ENCODE data around the gene SERPINB7.

SERPINB7 gene

DNA sequence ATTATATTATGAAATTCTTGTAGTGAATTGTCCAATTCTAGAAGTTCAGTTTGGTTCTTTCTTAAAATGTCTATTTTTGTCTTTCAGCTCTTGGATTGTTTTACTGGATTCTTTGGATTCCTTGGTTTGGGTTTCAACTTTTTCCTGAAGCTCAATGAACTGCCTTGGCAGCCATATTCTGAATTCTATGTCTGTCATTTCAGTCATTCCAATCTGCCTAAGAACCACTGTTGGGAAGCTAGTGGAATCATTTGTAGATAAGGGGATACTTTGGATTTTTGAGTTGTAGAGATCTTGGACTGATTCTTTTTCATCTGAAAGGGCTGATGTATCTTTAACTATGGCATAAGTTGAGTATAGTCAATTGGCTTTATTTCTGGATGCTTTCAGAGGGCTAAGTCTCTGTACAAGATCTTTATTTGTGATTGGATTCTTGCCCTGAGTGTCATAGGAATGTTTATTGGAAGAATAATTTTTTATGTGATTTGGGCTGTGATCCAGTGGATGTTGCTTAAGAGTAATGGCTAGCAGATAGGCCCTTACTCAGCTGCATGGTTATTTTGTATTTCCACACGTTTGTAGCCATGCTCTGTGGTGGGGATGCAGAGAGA lies 42.3 kb downstream of the SERPINB7 start:
- no peak for TF ChIP-seq GATA3 (IDR thresholded peaks at IDR 0.05; ENCODE audit: low read depth, low read length)
- TF ChIP-seq GATA2 (IDR thresholded peaks at IDR 0.05; ENCODE audit: low read depth, low read length): no peak

DNA sequence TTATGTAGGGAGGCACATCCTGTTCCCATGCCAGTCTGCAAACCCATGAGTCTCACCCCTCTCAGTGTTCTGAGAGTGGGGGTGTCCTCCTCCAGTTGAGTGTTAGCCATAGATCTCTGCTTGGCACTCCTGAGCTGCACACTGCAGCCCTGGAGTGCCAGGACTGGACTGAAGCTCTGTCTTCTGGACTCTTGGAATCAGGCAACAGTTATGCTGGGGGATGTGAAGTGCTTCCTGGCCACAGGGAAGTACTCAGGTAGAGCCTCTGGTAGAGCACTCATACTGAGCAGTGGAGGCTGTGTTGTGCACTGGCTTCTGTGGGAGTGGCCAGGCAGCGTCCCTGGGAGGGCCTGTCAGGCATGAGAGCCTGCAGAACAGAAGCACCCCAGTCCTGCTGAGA lies 43.0 kb downstream of the SERPINB7 start:
- no peak for TF ChIP-seq GATA2 (IDR thresholded peaks at IDR 0.05; ENCODE audit: low read depth, low read length)
- TF ChIP-seq GATA3 (IDR thresholded peaks at IDR 0.05; ENCODE audit: low read depth, low read length): no peak

DNA sequence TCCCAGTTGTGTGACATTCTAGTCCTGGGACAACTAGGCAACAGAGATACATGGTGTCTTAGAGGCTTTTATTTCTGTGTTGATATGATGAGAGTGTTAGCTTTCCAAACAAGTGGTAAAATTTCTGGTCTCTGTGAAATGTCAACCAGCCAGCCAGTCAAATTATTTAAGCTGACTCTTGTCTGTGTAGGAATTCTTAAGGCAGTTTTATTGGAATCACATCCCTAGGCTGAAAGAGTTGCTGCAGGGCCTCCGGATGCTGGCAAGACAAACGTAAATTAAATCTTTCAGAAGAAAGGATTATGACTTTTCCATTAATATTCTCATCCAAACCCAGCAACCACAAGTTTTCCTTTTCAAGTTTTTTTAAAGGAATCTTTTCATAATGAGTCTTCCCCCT lies 44.6 kb downstream of the SERPINB7 start:
- TF ChIP-seq GATA3 (IDR thresholded peaks at IDR 0.05; ENCODE audit: low read depth, low read length) (no peak), GATA2 (IDR thresholded peaks at IDR 0.05; ENCODE audit: low read depth, low read length) (no peak)

DNA sequence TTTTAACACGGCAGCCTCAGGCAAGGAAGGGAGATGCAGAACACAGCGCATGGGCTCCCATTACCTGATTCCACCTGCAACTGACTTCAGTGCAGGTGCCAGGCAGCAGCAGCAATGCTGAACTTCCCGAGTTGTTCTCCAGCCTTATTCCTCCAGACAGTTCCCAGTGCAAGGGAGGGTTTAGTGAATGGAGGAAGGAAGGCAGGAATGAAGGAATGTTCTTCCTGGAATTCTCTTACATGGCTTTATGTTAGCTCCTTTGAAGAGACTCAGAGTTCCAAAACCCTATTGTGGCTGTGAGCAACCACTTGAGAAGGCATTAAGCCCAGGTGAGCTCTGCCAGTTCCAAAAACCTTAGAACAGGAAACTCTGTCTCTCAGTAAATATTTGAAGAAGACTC lies 45.5 kb downstream of the SERPINB7 start:
- TF ChIP-seq GATA2 (IDR thresholded peaks at IDR 0.05; ENCODE audit: low read depth, low read length): no peak

DNA sequence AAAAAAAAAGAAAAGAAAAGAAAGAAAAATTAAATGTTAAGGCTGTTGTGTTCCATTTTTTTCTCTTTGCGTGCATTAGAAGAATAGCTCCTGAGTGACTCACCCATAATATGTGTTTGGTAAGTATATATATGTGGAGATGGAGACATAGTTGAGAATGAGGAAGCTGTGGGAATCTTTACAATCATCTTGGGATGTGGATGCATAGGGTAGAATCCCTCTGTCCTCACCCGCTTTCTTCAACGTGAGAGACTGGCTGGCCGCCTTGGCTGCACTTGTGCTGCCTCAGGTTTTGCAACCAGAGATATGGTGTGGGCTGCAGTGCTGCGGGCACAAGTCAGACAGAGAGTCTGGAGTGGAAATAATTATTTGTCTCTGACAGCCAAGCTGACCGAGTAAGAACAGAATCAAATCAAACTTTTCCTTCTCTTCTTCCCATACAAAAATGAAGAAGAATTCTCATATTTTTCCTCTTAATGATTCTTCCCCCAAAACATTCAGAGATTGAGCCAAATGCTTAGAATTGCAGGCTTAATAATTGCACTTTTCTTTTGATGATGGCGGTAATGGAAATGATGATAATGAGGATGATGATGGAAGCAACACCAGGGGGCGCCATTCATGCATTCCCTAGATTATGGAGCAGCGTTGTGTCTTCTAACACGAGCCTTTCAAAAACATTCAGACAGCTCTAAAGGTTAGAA lies 48.5 kb downstream of the SERPINB7 start:
- TF ChIP-seq GATA2 (IDR thresholded peaks at IDR 0.05; ENCODE audit: low read depth, low read length): no peak
- no peak for TF ChIP-seq GATA3 (IDR thresholded peaks at IDR 0.05; ENCODE audit: low read depth, low read length)

DNA sequence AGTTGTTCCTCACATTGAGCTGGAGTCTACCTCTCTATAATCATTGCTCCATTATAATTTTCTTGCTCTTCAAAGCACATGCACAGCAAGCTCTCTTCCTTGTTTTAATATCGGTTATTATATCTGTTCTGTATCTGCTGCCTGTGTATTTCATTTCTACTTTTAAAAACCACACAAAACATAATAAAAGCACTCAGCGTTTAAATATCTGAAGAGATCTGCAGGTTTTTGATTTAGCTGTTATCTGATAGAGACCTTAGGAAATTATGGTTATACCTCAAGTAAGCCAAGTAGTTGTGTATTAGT lies 49.0 kb downstream of the SERPINB7 start:
- TF ChIP-seq GATA2 (IDR thresholded peaks at IDR 0.05; ENCODE audit: low read depth, low read length): no peak
- no peak for TF ChIP-seq GATA3 (IDR thresholded peaks at IDR 0.05; ENCODE audit: low read depth, low read length)

DNA sequence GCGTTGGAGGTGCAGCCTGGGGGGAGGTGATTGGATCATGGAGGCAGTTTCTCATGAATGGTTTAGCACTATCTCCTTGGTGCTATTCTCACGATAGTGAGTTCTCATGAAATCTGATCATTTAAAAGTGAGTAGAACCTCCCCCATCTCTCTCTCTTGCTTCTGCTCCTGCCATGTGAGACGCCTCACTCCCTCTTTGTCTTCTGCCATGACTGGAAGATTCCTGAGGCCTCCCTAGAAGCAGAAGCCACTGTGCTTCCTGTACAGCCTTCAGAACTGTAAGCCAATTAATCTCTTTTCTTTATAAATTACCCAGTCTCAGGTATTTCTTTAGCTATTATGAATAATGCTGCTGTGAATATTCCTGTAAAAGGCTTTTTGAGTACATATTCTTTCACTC lies 52.9 kb downstream of the SERPINB7 start:
- TF ChIP-seq GATA2 (IDR thresholded peaks at IDR 0.05; ENCODE audit: low read depth, low read length): no peak
- no peak for TF ChIP-seq GATA3 (IDR thresholded peaks at IDR 0.05; ENCODE audit: low read depth, low read length)

DNA sequence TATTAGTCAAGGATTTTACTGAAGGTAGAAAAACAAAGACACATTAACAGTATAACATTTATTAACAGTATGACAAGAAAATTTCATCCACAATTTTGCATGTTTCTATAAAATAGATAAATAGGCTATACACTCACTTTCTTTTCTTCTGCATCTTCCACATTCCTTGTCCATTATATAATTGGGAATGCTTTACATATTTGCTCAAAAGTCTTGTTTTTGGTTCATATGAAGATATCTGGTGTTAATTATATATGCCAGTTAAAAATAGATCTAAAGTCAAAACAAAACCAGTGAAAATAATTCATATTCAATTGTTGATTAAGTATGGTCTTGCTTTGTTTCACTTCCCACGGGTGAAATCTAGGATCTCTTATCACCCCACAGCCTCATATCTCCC lies 53.4 kb downstream of the SERPINB7 start:
- TF ChIP-seq GATA3 (IDR thresholded peaks at IDR 0.05; ENCODE audit: low read depth, low read length) (no peak), GATA2 (IDR thresholded peaks at IDR 0.05; ENCODE audit: low read depth, low read length) (no peak)

DNA sequence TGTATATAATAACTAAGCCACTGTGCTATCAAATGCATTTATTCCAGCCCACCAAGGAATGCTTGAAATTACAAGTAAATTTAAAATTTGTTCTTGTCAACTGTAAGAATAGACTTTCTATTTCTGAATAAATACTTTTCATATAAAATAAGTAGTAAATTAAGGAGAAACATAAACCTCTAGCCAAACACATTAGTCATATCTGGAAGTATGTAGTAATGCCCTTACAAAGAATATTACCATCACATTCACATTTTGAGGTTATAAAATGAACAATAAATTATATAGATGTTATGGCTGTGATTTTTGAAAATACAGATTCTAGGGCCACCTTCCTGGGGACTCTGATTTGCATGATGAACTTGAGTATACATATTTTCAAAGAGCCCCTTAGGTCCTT lies 54.7 kb downstream of the SERPINB7 start:
- TF ChIP-seq GATA3 (IDR thresholded peaks at IDR 0.05; ENCODE audit: low read depth, low read length): no peak
- no peak for TF ChIP-seq GATA2 (IDR thresholded peaks at IDR 0.05; ENCODE audit: low read depth, low read length)

DNA sequence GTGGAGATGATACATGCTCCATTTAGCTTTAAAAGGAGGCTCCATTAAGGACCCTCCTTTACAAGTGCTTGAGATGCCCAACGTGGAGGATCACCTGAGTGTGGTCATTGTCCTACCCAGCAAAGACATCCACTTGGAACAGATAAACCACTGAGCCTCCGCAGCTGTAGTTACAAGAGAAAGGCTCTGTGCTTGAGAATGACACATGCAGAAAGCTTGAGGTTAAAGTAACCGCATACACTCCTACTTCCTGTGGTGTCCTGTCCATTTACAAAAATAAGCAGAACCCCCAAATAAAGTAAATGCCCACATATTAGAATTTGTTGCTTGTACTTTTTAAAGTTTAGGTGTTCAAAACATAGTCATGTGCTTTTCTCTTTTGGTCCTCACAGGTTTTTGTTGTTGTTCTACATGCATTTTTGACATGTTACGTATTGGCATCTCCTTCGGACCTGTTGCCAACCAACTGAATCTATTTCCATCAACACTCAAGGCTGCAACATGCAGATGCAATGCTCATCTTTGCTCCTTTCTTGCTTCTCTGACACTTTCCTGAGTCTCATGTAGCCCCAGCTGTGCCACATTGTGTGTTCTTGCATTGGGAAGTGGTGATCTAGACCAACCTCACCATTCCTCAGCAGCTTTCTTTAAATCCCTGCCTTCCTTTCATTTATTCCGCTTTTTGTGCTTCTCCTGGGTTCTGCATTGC lies 56.0 kb downstream of the SERPINB7 start:
- TF ChIP-seq GATA3 (IDR thresholded peaks at IDR 0.05; ENCODE audit: low read depth, low read length): no peak
- no peak for TF ChIP-seq GATA2 (IDR thresholded peaks at IDR 0.05; ENCODE audit: low read depth, low read length)

DNA sequence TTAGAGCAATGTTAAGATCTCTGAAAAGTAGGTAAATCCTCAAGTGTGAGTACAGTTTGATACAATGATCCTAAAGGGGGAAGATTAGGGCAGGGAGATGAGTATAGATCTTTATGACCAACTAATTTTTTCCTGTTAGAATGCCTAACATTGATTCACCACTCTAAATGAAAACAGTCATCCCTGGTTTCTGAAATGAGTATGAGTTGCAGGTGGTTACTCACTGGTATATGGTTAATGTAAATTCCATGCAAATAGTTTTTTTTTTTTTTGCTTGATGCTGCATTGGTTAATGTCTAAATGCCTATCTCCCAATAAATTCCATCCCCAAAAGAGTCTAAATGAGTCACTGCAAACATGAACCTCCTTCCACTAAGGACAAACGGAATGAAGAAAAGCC lies 57.3 kb downstream of the SERPINB7 start:
- no peak for TF ChIP-seq GATA3 (IDR thresholded peaks at IDR 0.05; ENCODE audit: low read depth, low read length)
- no peak for TF ChIP-seq GATA2 (IDR thresholded peaks at IDR 0.05; ENCODE audit: low read depth, low read length)

DNA sequence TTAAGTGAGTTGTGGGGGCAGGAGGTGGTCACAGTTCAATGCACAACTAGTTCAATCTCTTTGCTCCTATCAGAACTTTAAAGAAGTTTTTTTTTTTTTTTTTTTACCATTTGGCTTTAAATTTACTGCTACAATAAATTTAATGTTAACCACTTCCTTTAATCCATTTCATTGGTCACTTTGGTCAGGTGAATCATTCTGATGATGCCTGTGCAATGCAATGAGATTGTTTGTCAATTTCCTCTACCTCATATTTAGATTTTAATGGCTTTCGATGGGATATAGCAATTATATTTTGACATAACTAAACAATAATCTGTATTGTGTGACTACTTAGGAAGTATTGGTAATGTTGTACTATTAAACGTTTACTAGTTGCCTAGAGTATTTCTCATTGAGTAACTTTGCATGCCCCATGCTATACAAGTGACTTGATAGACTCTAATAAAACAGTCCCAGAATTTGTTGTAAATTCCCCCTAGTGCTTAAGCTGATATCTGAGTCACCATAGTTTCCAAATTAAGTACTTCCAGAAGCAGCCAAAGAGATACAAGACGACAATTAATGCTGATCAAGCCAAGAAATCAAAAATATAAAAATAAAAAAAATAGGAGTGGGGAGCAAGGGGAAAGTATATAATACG lies 59.4 kb downstream of the SERPINB7 start:
- TF ChIP-seq GATA2 (IDR thresholded peaks at IDR 0.05; ENCODE audit: low read depth, low read length): no peak
- no peak for TF ChIP-seq GATA3 (IDR thresholded peaks at IDR 0.05; ENCODE audit: low read depth, low read length)

DNA sequence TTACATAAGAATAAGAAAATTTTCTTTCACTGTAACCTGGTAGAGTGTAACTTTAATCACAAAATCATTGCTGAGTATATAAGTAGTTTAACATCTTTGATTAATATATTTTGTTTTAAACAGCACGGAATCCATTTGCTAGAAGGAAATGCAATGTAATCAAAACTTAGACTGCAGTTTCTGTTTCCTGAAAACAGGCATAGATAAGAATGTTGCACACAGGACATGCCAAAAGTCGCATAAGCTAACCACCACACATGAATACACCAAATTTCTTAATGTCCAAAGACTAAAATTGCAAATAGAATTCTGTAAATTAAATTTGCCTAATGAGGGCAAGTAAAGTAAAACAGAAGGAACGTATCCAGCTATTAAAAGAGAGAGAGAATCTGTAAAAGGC lies 61.2 kb downstream of the SERPINB7 start:
- no peak for TF ChIP-seq GATA3 (IDR thresholded peaks at IDR 0.05; ENCODE audit: low read depth, low read length)
- no peak for TF ChIP-seq GATA2 (IDR thresholded peaks at IDR 0.05; ENCODE audit: low read depth, low read length)

DNA sequence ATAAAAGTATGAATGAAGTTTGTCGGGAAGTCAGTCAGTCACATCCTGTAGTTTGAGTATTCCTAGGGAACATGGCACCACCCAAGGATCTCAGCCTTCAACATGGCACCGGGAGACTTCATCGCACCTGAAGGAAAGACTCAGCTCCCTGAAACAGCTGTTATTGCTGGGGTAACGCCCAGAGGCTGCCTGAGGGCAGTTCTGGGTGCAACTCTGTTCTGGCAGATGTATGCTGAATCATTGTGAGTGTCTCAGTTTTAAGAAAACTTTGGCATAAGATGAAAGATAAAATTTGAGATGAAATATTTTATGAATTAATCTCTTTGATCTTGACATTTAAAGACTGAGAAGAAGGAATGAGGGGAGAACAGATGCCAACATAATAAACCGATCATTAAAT lies 62.4 kb downstream of the SERPINB7 start:
- TF ChIP-seq GATA2 (IDR thresholded peaks at IDR 0.05; ENCODE audit: low read depth, low read length) (no peak), GATA3 (IDR thresholded peaks at IDR 0.05; ENCODE audit: low read depth, low read length) (no peak)

DNA sequence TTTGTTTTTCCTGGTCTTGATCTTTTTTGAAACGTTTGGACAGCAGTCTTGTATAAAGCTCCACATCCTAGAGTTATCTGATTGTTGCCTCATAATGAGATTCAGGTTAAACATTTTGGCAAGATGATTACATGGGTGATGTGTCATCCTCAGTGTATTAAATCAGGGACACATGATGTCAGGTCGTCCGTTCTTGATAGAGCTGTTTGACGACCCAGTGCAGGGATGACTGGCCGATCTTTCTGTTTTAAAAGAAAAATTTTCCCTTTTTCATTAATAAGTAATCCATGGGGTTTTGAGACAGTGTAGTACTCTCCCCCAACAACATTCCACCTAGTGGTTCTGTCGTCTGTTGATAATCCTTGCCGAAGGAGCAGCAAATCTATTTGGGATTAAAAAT lies 67.8 kb downstream of the SERPINB7 start:
- no peak for TF ChIP-seq GATA3 (IDR thresholded peaks at IDR 0.05; ENCODE audit: low read depth, low read length)

Data from SH-SY5Y (cell line).